Measurements from ENCODE around the gene AFTPH.

The AFTPH gene

GRCh38 chr2:64562148-64562784 is 38.1 kb downstream of the AFTPH start:
- no peak for DNase-seq (ENCODE audit: low read depth)
- H3K4me3 ChIP-seq (ENCODE audit: low read depth, low read length), result no peak overlapping the region
- peak; percentile 23; the same call in 1 of the 2 replicates for TF ChIP-seq CTCF (IDR thresholded peaks at IDR 0.05; ENCODE audit: control insufficient read depth, extremely low read depth, insufficient read depth)

GRCh38 chr2:64563436-64563938 is 39.4 kb downstream of the AFTPH start:
- DNase-seq (ENCODE audit: low read depth), result no peak
- no peak for TF ChIP-seq CTCF (IDR thresholded peaks at IDR 0.05; ENCODE audit: control insufficient read depth, extremely low read depth, insufficient read depth)
- H3K4me3 ChIP-seq (ENCODE audit: low read depth, low read length), result no peak overlapping the region

GRCh38 chr2:64565949-64566710 is 42.0 kb downstream of the AFTPH start:
- TF ChIP-seq CTCF (IDR thresholded peaks at IDR 0.05; ENCODE audit: control insufficient read depth, extremely low read depth, insufficient read depth), result no peak
- no peak overlapping the region for H3K4me3 ChIP-seq (ENCODE audit: low read depth, low read length)
- no peak for DNase-seq (ENCODE audit: low read depth)

GRCh38 chr2:64567473-64567872 is 43.3 kb downstream of the AFTPH start:
- DNase-seq (ENCODE audit: low read depth), result no peak
- no peak overlapping the region for H3K4me3 ChIP-seq (ENCODE audit: low read depth, low read length)
- no peak for TF ChIP-seq CTCF (IDR thresholded peaks at IDR 0.05; ENCODE audit: control insufficient read depth, extremely low read depth, insufficient read depth)

GRCh38 chr2:64568836-64569235 is 44.7 kb downstream of the AFTPH start:
- DNase-seq (ENCODE audit: low read depth), result no peak
- H3K4me3 ChIP-seq (ENCODE audit: low read depth, low read length), result no peak overlapping the region
- TF ChIP-seq CTCF (IDR thresholded peaks at IDR 0.05; ENCODE audit: control insufficient read depth, extremely low read depth, insufficient read depth), result no peak

GRCh38 chr2:64574871-64575270 is 50.7 kb downstream of the AFTPH start:
- DNase-seq (ENCODE audit: low read depth), result no peak
- no peak for TF ChIP-seq CTCF (IDR thresholded peaks at IDR 0.05; ENCODE audit: control insufficient read depth, extremely low read depth, insufficient read depth)
- no peak overlapping the region for H3K4me3 ChIP-seq (ENCODE audit: low read depth, low read length)
